Frontal cortex (tissue), 4 donors: ENCODE results near the gene TMEM167A. TPM values are rescaled to one million over a fixed set of nuclear protein-coding genes. Genes with fewer than 3 reads are reported as not detected.

ENCODE experiments used
- DNase-seq, 2 donors: peaks; one replicate each; pipeline ENCODE4 v3.0.0; 2012; ENCODE audit warnings: low spot score in 2 of 2
- FAIRE-seq: peaks from 2 replicates; lab custom pipeline; 2012; peaks lifted over from hg19 to GRCh38; lab: Jason Lieb, UNC
- total RNA-seq: library from RNA; depleted of rRNA; stranded (reverse); fragments of >200 nt; gene quantifications from one replicate; pipeline ENCODE4 v1.2.3, GENCODE V29; 2014
- donor health status: control.
- donor health status: control.
- donor health status: control.

Gene TMEM167A
- total RNA-seq, 1 donor from 2014 or later: 172 TPM

DNA sequence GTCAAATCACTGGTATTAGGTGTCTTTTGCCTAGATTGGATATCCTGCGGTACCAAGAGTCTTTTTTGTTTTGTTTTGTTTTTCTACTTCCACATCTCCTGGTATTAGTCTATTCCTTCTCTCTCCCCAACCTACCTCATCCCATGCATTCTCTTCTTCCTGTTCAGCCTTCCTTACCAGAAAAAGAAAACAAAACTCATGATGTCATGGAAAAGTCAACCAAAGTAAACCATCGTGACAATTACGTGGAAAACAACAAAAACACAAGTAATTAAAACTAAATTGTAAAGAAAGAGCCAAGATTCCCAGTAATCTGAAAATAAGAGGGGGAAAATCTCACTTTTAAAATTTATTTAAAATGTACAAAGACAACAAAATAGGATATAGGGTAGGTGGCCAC lies 38.3 kb downstream of the TMEM167A start:
- FAIRE-seq (no peak), DNase-seq (no peak)

DNA sequence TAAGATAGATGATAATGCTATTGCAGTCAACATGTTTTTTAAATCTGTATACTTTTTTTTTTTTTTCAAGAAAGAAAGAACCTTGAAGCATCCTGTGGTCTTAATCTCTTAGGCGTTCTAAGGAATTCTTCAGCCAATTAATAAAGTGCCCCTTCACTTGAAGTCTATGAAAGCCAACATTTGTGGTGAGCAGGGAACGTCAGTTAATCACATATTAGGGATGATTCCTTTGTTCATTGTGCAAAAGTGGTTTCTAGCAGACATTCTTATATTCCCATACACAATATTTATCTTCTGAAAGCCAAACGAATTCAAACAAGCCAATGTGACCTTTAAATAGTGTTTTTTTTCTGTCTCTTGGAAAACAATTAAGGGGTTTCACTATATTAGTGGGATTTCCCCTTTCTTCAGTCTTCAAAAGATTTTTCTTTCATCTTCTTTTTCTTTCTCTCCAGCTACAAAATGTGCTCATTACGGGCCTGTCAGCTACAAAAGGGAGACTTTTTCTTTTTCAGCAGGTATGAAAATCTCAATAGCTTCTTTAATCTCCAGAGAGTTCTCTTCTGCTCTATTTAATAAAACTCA lies 40.1 kb downstream of the TMEM167A start:
- DNase-seq: no peak
- no peak for FAIRE-seq

DNA sequence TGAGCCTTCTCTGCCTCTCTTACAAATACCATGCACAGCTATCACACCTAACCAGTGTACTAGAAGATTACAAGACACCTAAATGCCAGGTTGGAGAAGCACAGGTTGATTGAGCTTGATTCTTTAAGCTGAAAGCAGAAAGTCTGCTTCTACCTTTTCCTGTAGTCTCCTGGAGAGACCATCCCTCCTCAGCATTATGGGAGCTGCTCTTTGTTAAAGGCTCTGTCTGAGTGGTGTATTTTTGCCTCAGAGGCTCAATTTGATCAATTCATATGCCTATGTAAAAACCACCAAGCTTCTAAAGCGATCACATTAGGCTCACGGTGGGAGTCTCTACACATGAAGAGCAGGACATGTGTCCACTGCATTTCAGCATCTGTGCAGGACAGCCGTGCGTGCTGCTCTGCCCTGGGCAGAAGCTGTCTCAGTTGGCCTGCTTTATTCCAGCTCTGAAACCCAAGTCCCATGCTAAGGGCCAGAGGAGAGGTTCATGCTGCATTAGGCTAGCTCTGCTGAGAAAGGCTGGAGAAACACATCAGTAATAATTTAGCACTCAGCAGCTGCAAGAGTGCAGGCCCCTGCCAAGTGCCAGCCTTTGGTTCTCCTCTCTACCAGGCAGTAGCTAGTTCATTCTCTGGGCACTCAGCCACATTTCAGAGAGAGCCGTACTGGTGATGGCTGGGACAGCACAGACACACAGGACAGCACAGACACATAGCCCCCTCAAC lies 41.7 kb downstream of the TMEM167A start:
- DNase-seq (peak; percentile 45 to 54), FAIRE-seq (peak; percentile 85)

DNA sequence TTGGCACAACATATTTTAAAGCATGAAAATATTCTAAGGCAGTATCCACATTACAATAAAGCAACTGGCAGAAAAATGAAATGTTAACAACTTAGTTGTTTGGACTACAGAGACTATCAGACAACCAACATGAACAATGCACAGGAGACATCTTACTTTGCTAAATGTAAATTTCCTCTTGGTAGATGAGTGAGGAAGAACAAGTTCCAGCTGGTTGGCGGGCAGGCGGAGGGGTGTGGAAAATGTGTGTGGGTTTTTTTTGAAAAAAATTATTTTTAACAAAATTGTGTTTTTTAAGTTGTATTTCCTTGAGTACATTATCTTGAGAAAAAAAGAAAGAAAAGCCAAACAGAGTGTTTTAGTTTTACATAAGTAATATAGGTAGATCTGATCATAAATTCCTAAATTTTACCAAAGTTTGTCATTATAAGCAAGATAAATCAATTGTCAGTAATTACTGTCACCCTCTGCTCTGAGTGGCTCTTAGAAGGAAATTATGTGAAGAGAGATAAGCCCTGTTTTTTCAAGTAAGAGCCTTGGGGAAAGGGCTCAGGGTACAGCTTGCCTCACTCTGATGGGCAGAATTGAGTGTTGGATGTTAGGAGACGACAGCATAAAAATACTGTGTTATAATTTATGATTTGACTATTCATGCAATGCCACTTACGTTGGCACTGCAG lies 42.5 kb downstream of the TMEM167A start:
- DNase-seq (no peak), FAIRE-seq (peak; percentile 23)

DNA sequence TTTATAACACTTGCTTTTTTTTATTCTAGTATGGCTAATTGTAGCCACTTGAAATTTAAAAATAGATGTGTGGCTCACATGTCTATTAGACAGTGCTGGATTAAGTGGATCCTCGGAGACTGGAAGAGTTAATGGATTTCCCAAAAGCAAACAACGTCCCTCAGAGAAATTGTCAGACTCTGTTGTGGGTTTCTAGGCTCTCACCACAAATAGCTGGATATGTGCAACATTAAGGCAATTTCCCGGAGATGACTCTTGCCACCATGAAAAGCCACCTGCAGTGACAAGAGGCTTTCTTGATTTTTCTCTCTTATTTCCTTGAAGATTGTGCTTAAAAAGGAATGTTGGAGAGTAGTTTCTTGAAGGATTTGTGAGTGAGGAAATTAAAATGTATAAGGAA lies 43.2 kb downstream of the TMEM167A start:
- DNase-seq (no peak), FAIRE-seq (no peak)

DNA sequence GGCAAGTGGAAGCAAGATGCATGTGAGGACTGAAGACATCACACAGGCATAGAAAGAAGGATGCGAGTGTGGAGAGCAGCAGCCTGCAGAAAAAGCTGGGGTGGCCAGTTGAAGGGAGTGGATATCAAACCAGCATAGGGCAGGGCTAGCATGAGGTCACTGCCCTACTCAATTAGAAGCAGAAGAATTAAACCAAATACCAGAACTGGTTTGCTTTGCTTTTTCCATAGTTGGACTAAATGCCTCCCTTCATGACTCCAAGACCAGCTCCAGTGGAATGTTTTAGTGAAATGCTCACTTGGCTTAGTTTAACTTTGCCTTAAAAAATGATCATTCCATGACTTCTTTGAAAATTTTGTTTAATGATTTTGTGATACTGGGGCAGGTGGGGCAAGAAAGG lies 45.8 kb downstream of the TMEM167A start:
- DNase-seq: no peak
- FAIRE-seq: no peak

DNA sequence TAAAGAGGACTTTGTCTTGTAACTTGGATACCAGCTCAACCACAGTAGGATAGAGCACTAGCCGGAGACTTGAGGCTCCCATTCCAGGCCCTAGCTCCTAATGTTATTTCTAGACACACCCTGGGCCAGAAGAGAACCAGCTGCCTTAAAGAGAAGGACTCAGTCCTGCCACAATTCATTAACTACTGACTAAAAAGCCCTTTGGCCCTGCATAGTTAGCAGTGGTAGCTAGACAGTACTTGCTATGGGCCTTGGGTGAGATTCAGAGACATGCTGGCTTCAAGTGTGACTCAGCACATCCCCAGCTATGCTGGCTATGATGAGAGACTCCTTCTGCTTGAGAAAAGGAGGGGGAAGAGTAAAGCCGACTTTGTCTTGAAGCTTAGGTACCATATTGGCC lies 47.3 kb downstream of the TMEM167A start:
- FAIRE-seq (no peak), DNase-seq (no peak)

DNA sequence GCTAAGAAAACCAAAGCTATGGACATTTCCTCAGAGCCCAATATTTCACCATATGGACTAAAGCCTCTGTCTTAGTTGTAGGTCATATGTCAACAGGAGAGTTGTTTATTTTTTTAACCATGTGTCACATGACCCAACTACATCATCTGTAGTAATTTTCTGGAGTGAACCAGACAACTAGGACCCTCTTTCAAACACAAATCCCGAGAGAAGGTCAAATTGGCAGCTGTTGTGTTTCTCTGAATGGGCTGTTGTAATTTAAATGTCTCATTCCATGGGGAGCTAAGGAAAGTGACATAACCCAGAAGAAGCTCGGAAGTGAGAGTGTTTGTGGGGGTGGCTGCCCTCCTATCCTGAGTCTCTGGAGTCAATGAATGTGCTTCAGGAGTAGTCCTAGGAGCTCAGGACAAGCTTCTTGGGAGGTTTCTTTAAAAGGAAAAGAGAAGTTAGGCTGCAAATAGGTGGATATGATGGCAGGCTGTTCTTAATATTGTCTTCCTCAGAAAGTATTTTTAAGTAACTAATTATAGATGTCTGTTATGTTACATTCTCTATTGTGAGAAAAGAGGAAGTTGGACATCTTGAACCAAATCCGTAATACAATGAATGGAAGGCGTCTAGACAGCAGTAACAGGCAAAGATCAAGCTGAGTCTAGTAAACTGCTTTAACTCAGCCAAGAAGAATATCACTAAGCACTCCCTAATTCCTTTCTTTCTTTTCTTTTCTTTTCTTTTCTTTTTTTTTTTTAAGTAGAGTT lies 50.1 kb downstream of the TMEM167A start:
- DNase-seq (no peak), FAIRE-seq (no peak)

DNA sequence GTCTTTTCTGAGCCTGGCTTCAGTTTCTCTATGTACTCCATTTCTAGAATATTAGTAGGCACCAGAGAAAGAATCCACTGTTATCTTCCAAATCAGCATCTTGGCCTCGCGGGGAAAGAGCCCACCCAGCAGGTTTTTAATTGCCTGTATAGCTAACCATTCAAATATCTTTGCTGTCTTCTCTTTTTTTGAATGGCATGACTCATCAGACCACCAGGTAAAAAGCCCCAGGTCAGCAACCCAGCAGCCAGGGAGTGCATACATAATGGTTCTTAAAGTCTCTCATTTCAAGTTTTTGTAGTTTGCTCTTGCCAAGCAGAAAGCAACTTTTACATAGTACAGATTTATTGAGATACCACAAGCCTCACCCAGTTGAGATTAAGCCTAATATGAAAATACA lies 50.7 kb downstream of the TMEM167A start:
- FAIRE-seq (no peak), DNase-seq (no peak)

DNA sequence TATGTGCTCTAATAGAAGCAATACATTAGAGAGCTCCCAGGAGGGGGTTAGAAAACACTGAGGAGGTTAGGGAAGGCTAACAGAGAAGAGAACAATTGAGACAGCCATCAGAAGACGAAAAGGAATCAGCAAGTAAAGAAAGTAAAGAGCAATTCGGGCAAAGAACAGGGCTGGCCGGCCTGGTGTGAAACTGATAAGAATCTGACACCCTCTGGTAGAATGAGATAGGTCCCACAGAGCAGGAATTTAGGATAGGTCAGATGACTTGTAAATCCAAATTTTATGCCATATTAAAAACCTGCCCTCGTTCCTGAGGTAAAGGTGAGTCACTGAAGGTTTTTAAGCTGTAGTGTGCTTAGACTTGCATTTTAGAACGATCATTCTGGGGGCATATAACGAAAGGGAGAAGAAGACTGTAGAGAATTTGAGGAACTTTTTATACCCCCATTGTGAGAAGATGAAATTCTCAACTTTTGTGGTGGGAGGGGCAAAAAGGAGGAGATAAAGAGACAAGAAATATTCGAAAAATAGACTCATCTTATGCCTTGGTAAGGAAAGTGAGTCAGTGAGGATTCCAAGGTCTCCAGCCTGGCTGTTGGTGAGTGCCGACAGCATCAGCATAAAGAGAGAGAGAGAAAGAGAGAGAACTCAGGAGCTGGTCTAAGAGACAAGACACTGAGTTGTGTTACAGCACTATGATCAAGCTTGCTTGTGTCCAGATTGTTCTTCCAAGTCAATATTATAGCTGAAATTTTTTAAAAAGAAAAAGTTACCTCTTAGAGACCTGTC lies 51.3 kb downstream of the TMEM167A start:
- DNase-seq (no peak), FAIRE-seq (no peak)

DNA sequence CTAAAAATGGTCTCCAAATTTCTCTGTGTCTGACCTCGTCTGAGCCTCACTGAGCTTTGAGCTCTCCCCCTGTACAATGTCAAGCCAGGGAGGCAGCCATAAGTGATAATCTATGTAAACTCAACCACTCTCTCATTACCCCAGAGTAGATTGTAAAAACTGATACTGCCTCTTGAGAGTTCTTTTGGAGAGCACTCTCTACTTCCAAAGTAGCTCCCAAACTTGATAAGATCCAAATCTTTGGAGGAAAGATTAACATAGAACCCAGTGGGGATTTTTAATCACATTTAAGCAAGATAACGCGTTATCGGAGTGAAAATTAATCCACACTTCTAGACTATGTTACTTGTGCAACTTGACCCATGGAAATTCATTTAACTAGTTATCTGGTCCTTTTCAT lies 54.9 kb downstream of the TMEM167A start:
- DNase-seq: no peak
- no peak for FAIRE-seq

DNA sequence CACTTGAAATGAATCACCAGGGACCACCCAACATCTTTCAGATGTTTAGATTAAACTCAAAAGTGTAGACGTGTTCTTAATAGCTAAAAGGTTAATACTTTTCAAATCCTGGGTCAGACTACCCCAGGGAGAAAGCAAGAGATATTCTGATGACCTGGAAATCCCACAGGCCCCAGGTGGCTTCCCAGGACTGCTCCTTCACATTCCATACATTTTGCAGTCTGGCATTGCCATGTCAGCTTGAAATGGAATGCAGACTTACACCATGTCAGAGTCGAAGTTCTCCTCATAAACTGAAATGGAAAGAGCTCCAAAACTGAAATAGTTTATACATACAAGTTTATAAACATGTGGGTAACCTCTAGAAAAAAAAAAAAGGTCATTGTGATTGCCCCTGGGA lies 61.5 kb downstream of the TMEM167A start:
- DNase-seq (no peak), FAIRE-seq (no peak)

DNA sequence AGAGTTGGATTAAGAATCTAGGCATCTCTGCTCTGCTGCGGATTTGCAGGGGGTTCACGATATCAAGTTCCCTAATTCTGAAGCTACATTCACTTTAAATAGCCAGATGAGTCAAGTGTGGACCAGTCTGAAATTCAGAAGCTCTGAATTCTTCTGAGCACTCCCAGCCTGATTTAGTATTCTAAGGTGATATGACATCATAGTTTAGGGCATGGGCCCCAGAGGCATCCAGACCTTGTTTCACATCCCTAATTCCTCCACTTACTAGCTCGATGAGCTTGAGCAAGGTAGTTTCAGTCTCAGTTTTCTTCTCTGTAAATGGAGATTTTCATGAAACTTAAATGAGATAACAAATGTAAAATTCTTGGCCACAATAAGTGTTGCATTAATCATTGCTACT lies 65.2 kb downstream of the TMEM167A start:
- DNase-seq (no peak), FAIRE-seq (no peak)

DNA sequence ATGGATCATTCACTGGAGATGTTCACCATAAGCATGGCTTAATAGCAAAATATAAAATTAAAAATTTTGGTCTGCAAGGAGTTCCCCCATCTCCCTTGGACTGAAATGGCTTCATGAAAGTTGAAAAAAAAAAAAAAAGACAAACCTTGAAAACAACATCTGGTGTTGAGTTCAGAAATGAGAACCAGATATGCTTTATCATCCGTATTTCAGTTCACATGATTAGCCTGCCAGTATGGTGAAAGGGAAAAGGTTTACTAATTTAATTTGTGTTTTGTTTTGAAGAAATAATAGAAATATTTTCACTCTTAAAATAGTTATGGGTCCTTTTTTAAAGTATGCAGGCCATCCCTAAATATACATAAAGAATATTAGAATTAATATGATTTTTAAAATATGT lies 67.8 kb downstream of the TMEM167A start:
- DNase-seq (no peak), FAIRE-seq (no peak)

DNA sequence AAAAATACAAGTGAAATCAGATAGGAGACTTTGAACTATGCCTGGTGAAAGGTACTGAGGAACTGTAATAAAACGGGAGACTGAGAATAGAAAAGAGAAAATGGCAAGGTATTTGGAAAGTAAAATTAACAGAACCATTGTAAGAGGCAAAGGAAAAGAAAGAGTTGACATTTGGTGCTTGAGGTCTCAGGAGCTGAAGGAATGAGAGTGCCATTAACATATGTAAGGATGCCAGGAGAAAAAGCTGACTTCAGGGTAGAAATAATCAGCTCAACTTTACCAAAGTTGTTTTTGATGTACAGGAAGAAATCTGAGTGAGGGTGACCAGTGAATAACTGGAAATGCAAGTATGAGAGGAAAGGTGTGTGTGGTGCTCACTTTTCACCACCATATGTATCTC lies 69.4 kb downstream of the TMEM167A start:
- FAIRE-seq (no peak), DNase-seq (no peak)

DNA sequence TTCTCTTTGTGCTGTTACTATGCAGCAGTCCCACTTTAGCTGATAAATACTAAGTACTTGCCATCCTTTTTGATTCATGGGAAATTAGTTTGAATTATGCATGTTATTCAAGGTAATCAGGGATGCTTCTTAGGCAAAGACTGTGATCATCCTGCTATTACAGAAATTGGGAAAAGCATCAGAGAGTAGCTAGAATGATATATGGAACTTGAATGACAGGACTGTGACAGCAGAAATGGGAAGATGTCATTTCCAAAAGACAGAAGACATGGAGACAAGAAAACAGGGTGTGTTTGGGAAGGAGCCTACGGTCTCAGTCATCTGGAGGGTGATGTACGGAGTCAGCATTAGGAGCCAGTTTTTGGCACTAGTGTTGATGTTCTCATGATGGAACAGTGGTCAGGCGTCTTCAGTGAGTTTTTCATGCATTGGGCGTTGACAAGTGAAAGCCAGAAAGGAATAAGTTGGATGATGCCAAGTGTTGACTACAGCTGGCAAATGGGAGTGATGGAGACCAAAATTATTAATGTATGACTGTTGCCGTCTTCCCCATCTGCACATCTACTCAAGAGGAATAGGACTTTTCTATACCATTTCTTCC lies 70.4 kb downstream of the TMEM167A start:
- FAIRE-seq: no peak
- DNase-seq: no peak

DNA sequence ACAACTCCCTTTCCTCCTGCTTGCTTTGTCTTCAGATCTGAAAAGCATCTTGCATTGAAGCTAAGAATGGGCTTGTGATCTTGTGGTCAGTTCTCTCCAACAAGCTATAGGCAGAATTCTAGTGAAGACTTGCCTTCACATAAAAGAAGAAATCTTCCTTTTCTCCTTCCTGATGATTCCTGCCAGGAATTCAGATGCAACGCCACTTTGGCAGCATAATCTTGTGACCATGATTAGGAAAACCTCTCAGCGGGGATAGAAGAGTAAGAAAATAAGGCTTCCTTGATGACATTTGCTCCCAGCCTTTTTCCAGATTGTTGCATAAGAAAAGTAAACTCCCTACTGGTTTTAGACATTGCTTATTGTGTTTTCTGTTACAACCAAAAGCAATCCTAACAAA lies 73.4 kb downstream of the TMEM167A start:
- no peak for FAIRE-seq
- no peak for DNase-seq
